ENCODE data around the gene ARAP1. TPM values are rescaled to one million over a fixed set of nuclear protein-coding genes. Genes with fewer than 3 reads are reported as not detected.
A peak's percentile ranks its signal among the peaks of the same experiment; 100 is the strongest.

Gene ARAP1
- total and polyA plus RNA-seq, 2 donors (not counting 1 experiment from before 2014, with no cell fraction given): 41.8 to 113 TPM

- H3K4me1 ChIP-seq (ENCODE audit: control insufficient read depth, extremely low read depth, insufficient read depth, low read length): peaks cover 18% of the 10 kb centered on the region
- H3K27me3 ChIP-seq (ENCODE audit: control insufficient read depth, insufficient read depth, low read length): no peaks in the 10 kb centered on the region
- H3K4me3 ChIP-seq (replicated peaks in 1 of 4; ENCODE audit: control extremely low read depth in 1 of 4, insufficient read depth in 1 of 4, low read depth in 3 of 4, low read length in 4 of 4): peak overlapping the region in 1 of 4 experiments; percentile 50
- DNase-seq (ENCODE audit: low read depth in 2 of 2): no peak
- no peaks in the 10 kb centered on the region for H3K79me2 ChIP-seq (ENCODE audit: control insufficient read depth, insufficient read depth, low read length)
- H3K9ac ChIP-seq (ENCODE audit: insufficient read depth, low read length): no peak overlapping the region
- no peaks in the 10 kb centered on the region for H4K20me1 ChIP-seq (ENCODE audit: control insufficient read depth, extremely low read depth, insufficient read depth, low read length)
- H3K4me2 ChIP-seq (ENCODE audit: extremely low read depth, insufficient read depth, low read length): no peak overlapping the region
- TF ChIP-seq EZH2 (IDR thresholded peaks at IDR 0.05; ENCODE audit: low read length, missing control alignments): no peak
- TF ChIP-seq CTCF (conservative IDR thresholded peaks at IDR 0.05 in 1 of 2, IDR thresholded peaks at IDR 0.05 in 1 of 2; ENCODE audit: low read depth in 1 of 2, low read length in 2 of 2): no peak
- no peak overlapping the region for H2AFZ ChIP-seq (ENCODE audit: low read length)
- H3K9me3 ChIP-seq (ENCODE audit: control insufficient read depth, insufficient read depth, low read depth, low read length): no peaks in the 10 kb centered on the region
- no peak overlapping the region for H3K27ac ChIP-seq (ENCODE audit: insufficient read depth, low read length)
- H3K36me3 ChIP-seq (ENCODE audit: control insufficient read depth, insufficient read depth, low read length): peaks cover 13% of the 10 kb centered on the region
Observed at GRCh38 chr11:72702096-72702495, 50.1 kb downstream of the ARAP1 start.

DNA sequence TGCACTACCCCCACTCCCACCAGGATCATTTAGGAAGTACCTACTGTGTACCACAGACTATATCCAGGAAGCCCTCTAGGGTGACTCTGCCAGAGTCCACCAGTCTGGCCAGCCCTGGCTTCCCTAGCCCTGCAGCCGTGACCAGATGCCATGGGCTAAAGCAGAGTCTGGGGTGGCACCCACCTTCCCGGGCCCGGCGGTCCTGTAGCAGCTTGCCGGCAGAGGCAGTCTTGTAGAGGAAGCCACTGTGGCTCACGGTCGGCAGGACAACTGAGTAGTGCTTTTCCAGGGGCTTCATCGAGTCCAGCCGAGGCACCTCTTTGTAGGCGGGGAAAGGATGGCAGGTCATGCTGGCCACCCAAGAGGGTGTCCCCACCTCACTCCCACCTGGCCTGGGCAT lies 50.7 kb downstream of the ARAP1 start:
- Histone ChIP-seq H3K9me3 (ENCODE audit: control insufficient read depth, insufficient read depth, low read depth, low read length) (no peaks in the 10 kb centered on the region), H3K36me3 (ENCODE audit: control insufficient read depth, insufficient read depth, low read length) (peaks cover 18% of the 10 kb centered on the region), H3K27me3 (ENCODE audit: control insufficient read depth, insufficient read depth, low read length) (no peaks in the 10 kb centered on the region), H3K4me1 (ENCODE audit: control insufficient read depth, extremely low read depth, insufficient read depth, low read length) (peaks cover 18% of the 10 kb centered on the region), H3K79me2 (ENCODE audit: control insufficient read depth, insufficient read depth, low read length) (no peaks in the 10 kb centered on the region), H3K27ac (ENCODE audit: insufficient read depth, low read length) (no peak overlapping the region), H3K9ac (ENCODE audit: insufficient read depth, low read length) (no peak overlapping the region), H4K20me1 (ENCODE audit: control insufficient read depth, extremely low read depth, insufficient read depth, low read length) (no peaks in the 10 kb centered on the region), H3K4me3 (replicated peaks in 1 of 4; ENCODE audit: control extremely low read depth in 1 of 4, insufficient read depth in 1 of 4, low read depth in 3 of 4, low read length in 4 of 4) (no peak overlapping the region), H2AFZ (ENCODE audit: low read length) (no peak overlapping the region), H3K4me2 (ENCODE audit: extremely low read depth, insufficient read depth, low read length) (no peak overlapping the region)
- no peak for DNase-seq (ENCODE audit: low read depth in 2 of 2)
- TF ChIP-seq CTCF (conservative IDR thresholded peaks at IDR 0.05 in 1 of 2, IDR thresholded peaks at IDR 0.05 in 1 of 2; ENCODE audit: low read depth in 1 of 2, low read length in 2 of 2) (no peak), EZH2 (IDR thresholded peaks at IDR 0.05; ENCODE audit: low read length, missing control alignments) (no peak)

- no peak overlapping the region for H2AFZ ChIP-seq (ENCODE audit: low read length)
- no peaks in the 10 kb centered on the region for H3K79me2 ChIP-seq (ENCODE audit: control insufficient read depth, insufficient read depth, low read length)
- peaks cover 18% of the 10 kb centered on the region for H3K4me1 ChIP-seq (ENCODE audit: control insufficient read depth, extremely low read depth, insufficient read depth, low read length)
- H3K4me2 ChIP-seq (ENCODE audit: extremely low read depth, insufficient read depth, low read length): no peak overlapping the region
- DNase-seq (ENCODE audit: low read depth in 2 of 2): peak in 1 of 2 donors; percentile 42
- H3K4me3 ChIP-seq (replicated peaks in 1 of 4; ENCODE audit: control extremely low read depth in 1 of 4, insufficient read depth in 1 of 4, low read depth in 3 of 4, low read length in 4 of 4): no peak overlapping the region
- no peak overlapping the region for H3K9ac ChIP-seq (ENCODE audit: insufficient read depth, low read length)
- no peak for TF ChIP-seq EZH2 (IDR thresholded peaks at IDR 0.05; ENCODE audit: low read length, missing control alignments)
- no peak for TF ChIP-seq CTCF (conservative IDR thresholded peaks at IDR 0.05 in 1 of 2, IDR thresholded peaks at IDR 0.05 in 1 of 2; ENCODE audit: low read depth in 1 of 2, low read length in 2 of 2)
- H3K36me3 ChIP-seq (ENCODE audit: control insufficient read depth, insufficient read depth, low read length): peaks cover 20% of the 10 kb centered on the region
- no peaks in the 10 kb centered on the region for H3K9me3 ChIP-seq (ENCODE audit: control insufficient read depth, insufficient read depth, low read depth, low read length)
- no peaks in the 10 kb centered on the region for H4K20me1 ChIP-seq (ENCODE audit: control insufficient read depth, extremely low read depth, insufficient read depth, low read length)
- no peaks in the 10 kb centered on the region for H3K27me3 ChIP-seq (ENCODE audit: control insufficient read depth, insufficient read depth, low read length)
- H3K27ac ChIP-seq (ENCODE audit: insufficient read depth, low read length): no peak overlapping the region
Observed at GRCh38 chr11:72700146-72700545, 52.1 kb downstream of the ARAP1 start.
